GM12872 (cell line): ENCODE results near the gene FAM120C.

ENCODE experiments used
- CTCF ChIP-seq: IDR thresholded peaks from 3 replicates; pipeline ENCODE4 v1.5.1; 2011; ENCODE audit warnings: low read depth, mild to moderate bottlenecking, low read length, moderate library complexity; ENCODE audit not compliant: insufficient read depth

The FAM120C gene

GRCh38 chrX:54177306-54177705 is 5.7 kb downstream of the FAM120C start:
- TF ChIP-seq CTCF = no peak

GRCh38 chrX:54173791-54174190 is 9.3 kb downstream of the FAM120C start:
- no peak for TF ChIP-seq CTCF

GRCh38 chrX:54172455-54172854 is 10.6 kb downstream of the FAM120C start:
- no peak for TF ChIP-seq CTCF

GRCh38 chrX:54171527-54172250 is 11.4 kb downstream of the FAM120C start:
- no peak for TF ChIP-seq CTCF

GRCh38 chrX:54171091-54171490 is 12.0 kb downstream of the FAM120C start:
- TF ChIP-seq CTCF = no peak

- TF ChIP-seq CTCF = no peak
These were observed 16.1 kb downstream of the FAM120C start for GRCh38 chrX:54166915-54167314.

- no peak for TF ChIP-seq CTCF
These were observed 25.5 kb downstream of the FAM120C start for GRCh38 chrX:54157561-54157960.

GRCh38 chrX:54134269-54134668 is 48.8 kb downstream of the FAM120C start:
- no peak for TF ChIP-seq CTCF
